OCI-LY7 (cell line): ENCODE data around the gene WDR48.

Experiments used
- CTCF ChIP-seq: fragments of 200-600 bp; sonication (generic); conservative IDR thresholded peaks from 2 replicates; pipeline ENCODE4 v1.5.1; 2014; ENCODE audit warnings: mild to moderate bottlenecking, antibody characterized with exemption, low read length, moderate library complexity, mixed read lengths
- EZH2phosphoT487 ChIP-seq: fragments of 200-600 bp; sonication (generic); IDR thresholded peaks from 2 replicates; pipeline ENCODE4 v1.6.1; 2018; ENCODE audit warnings: low read depth, borderline replicate concordance, mild to moderate bottlenecking, mixed run types, antibody characterized with exemption, low read length, moderate library complexity, mixed read lengths

- TF ChIP-seq CTCF (no peak), EZH2phosphoT487 (no peak)
These were observed 90.3 kb downstream of the WDR48 start for GRCh38 chr3:39142067-39142466.
